H9 (cell line): ENCODE results near the gene MAN1B1. TPM values are rescaled to one million over a fixed set of nuclear protein-coding genes. Genes with fewer than 3 reads are reported as not detected.
A peak's percentile ranks its signal among the peaks of the same experiment; 100 is the strongest.

Experiments
- DNase-seq: peaks from one replicate; pipeline ENCODE4 v3.0.0-alpha.2; 2017
- H2AFZ ChIP-seq: one replicate; pipeline ENCODE4 v1.6.1; 2013; ENCODE audit warnings: mild to moderate bottlenecking, low read length, control low read depth, moderate library complexity
- H2AK5ac ChIP-seq: 2 replicates; pipeline ENCODE4 v1.6.1; 2013; ENCODE audit warnings: low read length, control low read depth, mixed read lengths; ENCODE audit not compliant: insufficient read length
- H2BK120ac ChIP-seq: one replicate; pipeline ENCODE4 v1.6.1; 2013; ENCODE audit warnings: low read depth, mild to moderate bottlenecking, low read length, control low read depth, inconsistent platforms; ENCODE audit not compliant: poor library complexity, severe bottlenecking
- H2BK12ac ChIP-seq: 2 replicates; pipeline ENCODE4 v1.6.1; 2013; ENCODE audit warnings: low read length, control low read depth, mixed read lengths, low read depth; ENCODE audit not compliant: insufficient read length
- H2BK15ac ChIP-seq: 2 replicates; pipeline ENCODE4 v1.6.1; 2013; ENCODE audit warnings: low read depth, low read length, control low read depth
- H2BK20ac ChIP-seq: one replicate; pipeline ENCODE4 v1.6.1; 2013; ENCODE audit warnings: low read depth, mild to moderate bottlenecking, low read length, control low read depth, inconsistent platforms; ENCODE audit not compliant: poor library complexity, severe bottlenecking
- H2BK5ac ChIP-seq: 2 replicates; pipeline ENCODE4 v1.6.1; 2013; ENCODE audit warnings: low read length, control low read depth, mixed read lengths; ENCODE audit not compliant: insufficient read length
- H3K14ac ChIP-seq: 2 replicates; pipeline ENCODE4 v1.6.1; 2013; ENCODE audit warnings: low read length, control low read depth; ENCODE audit not compliant: insufficient read depth
- H3K18ac ChIP-seq: 2 replicates; pipeline ENCODE4 v1.6.1; 2013; ENCODE audit warnings: low read depth, mild to moderate bottlenecking, mixed read lengths, low read length, control low read depth; ENCODE audit not compliant: insufficient read length
- H3K23ac ChIP-seq: 2 replicates; pipeline ENCODE4 v1.6.1; 2013; ENCODE audit warnings: low read length, control low read depth, mixed read lengths, low read depth; ENCODE audit not compliant: insufficient read length
- H3K23me2 ChIP-seq: 2 replicates; pipeline ENCODE4 v1.6.1; 2013; ENCODE audit warnings: low read depth, mild to moderate bottlenecking, mixed read lengths, low read length, control low read depth; ENCODE audit not compliant: insufficient read length, poor library complexity, severe bottlenecking
- H3K27ac ChIP-seq: 2 replicates; pipeline ENCODE4 v1.5.1; 2013; ENCODE audit warnings: low read length, control low read depth, mixed read lengths, low read depth; ENCODE audit not compliant: insufficient read length
- H3K27me3 ChIP-seq: 2 replicates; pipeline ENCODE4 v1.6.1; 2013; ENCODE audit warnings: low read length, control low read depth, inconsistent platforms; ENCODE audit not compliant: insufficient read depth
- H3K4ac ChIP-seq: 2 replicates; pipeline ENCODE4 v1.6.1; 2013; ENCODE audit warnings: low read depth, mild to moderate bottlenecking, control low read depth, inconsistent platforms, low read length, moderate library complexity
- H3K4me1 ChIP-seq: 2 replicates; pipeline ENCODE4 v1.6.1; 2013; ENCODE audit warnings: low read length, control low read depth, inconsistent platforms; ENCODE audit not compliant: insufficient read depth
- H3K4me2 ChIP-seq: 2 replicates; pipeline ENCODE4 v1.6.1; 2013; ENCODE audit warnings: low read length, control low read depth, mixed read lengths; ENCODE audit not compliant: insufficient read length, insufficient read depth
- H3K56ac ChIP-seq: 2 replicates; pipeline ENCODE4 v1.6.1; 2013; ENCODE audit warnings: low read depth, mild to moderate bottlenecking, mixed read lengths, low read length, control low read depth; ENCODE audit not compliant: insufficient read length
- H3K79me1 ChIP-seq: 2 replicates; pipeline ENCODE4 v1.6.1; 2013; ENCODE audit warnings: low read depth, mild to moderate bottlenecking, moderate library complexity, low read length, control low read depth, inconsistent platforms; ENCODE audit not compliant: insufficient read depth, poor library complexity, severe bottlenecking
- H3K79me2 ChIP-seq: 2 replicates; pipeline ENCODE4 v1.6.1; 2013; ENCODE audit warnings: low read length, control low read depth, inconsistent platforms; ENCODE audit not compliant: insufficient read depth
- H3K9ac ChIP-seq: 2 replicates; pipeline ENCODE4 v1.6.1; 2013; ENCODE audit warnings: low read length, control low read depth, mixed read lengths; ENCODE audit not compliant: insufficient read length; ENCODE audit errors: extremely low read depth
- H3K9me3 ChIP-seq: one replicate; pipeline ENCODE4 v1.6.1; 2013; ENCODE audit warnings: low read depth, low read length, inconsistent platforms; ENCODE audit not compliant: control insufficient read depth
- H3T11ph ChIP-seq: one replicate; pipeline ENCODE4 v1.6.1; 2013; ENCODE audit warnings: mild to moderate bottlenecking, low read length, control low read depth, inconsistent platforms
- H4K20me1 ChIP-seq: one replicate; pipeline ENCODE4 v1.6.1; 2013; ENCODE audit not compliant: control insufficient read depth, insufficient read length, insufficient read depth
- H4K5ac ChIP-seq: 2 replicates; pipeline ENCODE4 v1.6.1; 2013; ENCODE audit warnings: low read depth, mild to moderate bottlenecking, mixed read lengths, low read length, control low read depth; ENCODE audit not compliant: insufficient read length
- H4K8ac ChIP-seq: replicated peaks from 2 replicates; pipeline ENCODE4 v1.6.1; 2013; ENCODE audit warnings: low read length, control low read depth, mixed read lengths, low read depth; ENCODE audit not compliant: insufficient read length
- H4K91ac ChIP-seq: 2 replicates; pipeline ENCODE4 v1.6.1; 2013; ENCODE audit warnings: low read depth, mild to moderate bottlenecking, moderate library complexity, mixed read lengths, low read length, control low read depth; ENCODE audit not compliant: insufficient read length
- H3K27ac Mint-ChIP-seq, 3 experiments: 2 replicates in 2 of 3; 3 replicates in 1 of 3; pipeline ENCODE4 v1.8.0; 2020 to 2021; ENCODE audit warnings: mixed read lengths in 3 of 3, mild to moderate bottlenecking in 1 of 3, moderate library complexity in 1 of 3
- H3K27me3 Mint-ChIP-seq: 2 replicates; pipeline ENCODE4 v1.8.0; 2021; ENCODE audit warnings: low read depth, mild to moderate bottlenecking, moderate library complexity, mixed read lengths
- H3K36me3 Mint-ChIP-seq, 3 experiments: 2 replicates in 2 of 3; 3 replicates in 1 of 3; pipeline ENCODE4 v1.8.0; 2020 to 2021; ENCODE audit warnings: low read depth in 3 of 3, mixed read lengths in 3 of 3; ENCODE audit not compliant: insufficient read depth in 1 of 3
- H3K4me1 Mint-ChIP-seq, 2 experiments: 2 replicates each; pipeline ENCODE4 v1.8.0; 2020; ENCODE audit warnings: mixed read lengths in 2 of 2
- H3K4me3 Mint-ChIP-seq, 2 experiments: 2 replicates in 1 of 2; 3 replicates in 1 of 2; pipeline ENCODE4 v1.8.0; 2020 to 2021; ENCODE audit warnings: mild to moderate bottlenecking in 2 of 2, mixed read lengths in 2 of 2, moderate library complexity in 1 of 2
- H3K9me3 Mint-ChIP-seq, 2 experiments: 2 replicates in 1 of 2; 3 replicates in 1 of 2; pipeline ENCODE4 v1.8.0; 2020; ENCODE audit warnings: mild to moderate bottlenecking in 2 of 2, mixed read lengths in 2 of 2, moderate library complexity in 1 of 2
- CTCF ChIP-seq: fragments of 200-600 bp; sonication (generic); conservative IDR thresholded peaks from 3 replicates; pipeline ENCODE4 v1.8.0; 2021; ENCODE audit warnings: antibody characterized with exemption, mild to moderate bottlenecking
- WGBS: extraction: QIAGEN DNeasy Blood & Tissue Kit; methylation state at CpG from one replicate; pipeline ENCODE4 v1.1.7; 2013; ENCODE audit warnings: missing lambda C conversion rate, low lambda C conversion rate, mixed read lengths; ENCODE audit not compliant: insufficient read length; ENCODE audit errors: extremely low coverage; 5-methylcytosine and 5-hydroxymethylcytosine counted together
- total RNA-seq: library from RNA; stranded (reverse); gene quantifications from 2 replicates; pipeline ENCODE4 v1.2.1, GENCODE V29; 2021

The MAN1B1 gene
- total RNA-seq, 1 experiment from 2014 or later, result 34.9 TPM

DNA sequence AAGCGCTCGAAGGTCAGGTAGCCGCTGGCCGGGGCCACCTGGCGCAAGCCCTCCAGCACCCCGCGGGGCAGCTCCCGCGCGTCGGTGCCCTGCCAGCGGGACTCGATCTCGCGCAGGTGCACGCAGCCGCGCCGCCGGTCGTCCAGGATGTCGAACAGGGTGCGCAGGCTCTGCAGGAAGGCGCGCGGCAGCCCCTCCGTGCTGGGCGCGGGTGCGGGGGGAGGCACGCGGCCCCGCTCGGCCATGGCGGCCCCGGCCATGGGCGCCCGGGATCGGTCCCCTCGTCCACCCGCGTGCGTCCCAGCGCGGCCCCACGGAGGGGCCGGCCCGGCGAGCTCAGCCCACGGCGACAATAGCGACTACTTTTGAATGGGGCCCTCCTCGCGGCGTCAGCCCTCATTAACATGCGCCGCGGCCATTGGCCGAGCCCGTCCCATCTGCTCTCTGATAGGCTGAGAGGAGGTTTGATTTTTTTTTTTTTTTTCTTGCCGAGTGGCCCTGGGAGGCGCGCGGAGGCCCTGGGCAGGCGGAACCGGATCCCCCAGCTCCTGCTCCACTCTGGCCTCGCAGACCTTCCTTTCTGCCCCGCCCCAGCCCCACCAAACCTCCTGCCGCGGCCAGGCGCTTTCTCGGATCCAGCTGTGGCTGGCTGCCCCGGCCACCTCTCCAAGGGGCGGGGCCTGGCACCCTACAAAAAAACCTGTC is 16.4 kb upstream of the MAN1B1 start, which contains the start of gene SAPCD2:
TSS of gene SAPCD2 (minus strand) at position 357 of the 705 bp plus-strand sequence. CDS start at position 260, 97 bp downstream.
- no peak within 1 kb of the TSS for H4K8ac ChIP-seq
- peak; percentile 94 for DNase-seq
- peak within 1 kb of the TSS; percentile 16 for H3K9ac ChIP-seq
- no peaks in the 10 kb centered on the region for H3K9me3 ChIP-seq
- no peak within 1 kb of the TSS for H3K56ac ChIP-seq
- H3K4me1 Mint-ChIP-seq, result peaks cover 22 to 31% of the 10 kb centered on the region in 2 experiments
- H4K5ac ChIP-seq, result no peak within 1 kb of the TSS
- peaks cover 4% of the 10 kb centered on the region for H4K20me1 ChIP-seq
- peak within 1 kb of the TSS; percentile 58 to 75 for H3K4me3 Mint-ChIP-seq
- H3K79me1 ChIP-seq, result no peaks in the 10 kb centered on the region
- H2BK120ac ChIP-seq, result no peak within 1 kb of the TSS
- no peak for TF ChIP-seq CTCF
- H3K79me2 ChIP-seq, result no peaks in the 10 kb centered on the region
- peaks cover 7% of the 10 kb centered on the region; the same call in 1 of the 2 replicates for H3K4me1 ChIP-seq
- H4K91ac ChIP-seq, result no peak within 1 kb of the TSS
- peak within 1 kb of the TSS; percentile 32 for H3K18ac ChIP-seq
- peak within 1 kb of the TSS; percentile 35 for H3K4me2 ChIP-seq
- peaks cover 0 to 4% (median 3%) of the 10 kb centered on the region in 3 experiments; a peak in 4 of 7 replicates for H3K36me3 Mint-ChIP-seq
- H3K14ac ChIP-seq, result peak within 1 kb of the TSS; percentile 64
- H2BK20ac ChIP-seq, result no peak within 1 kb of the TSS
- peak within 1 kb of the TSS in 2 of 3 experiments; percentile 8 to 75; a peak in 1 of 7 replicates for H3K27ac Mint-ChIP-seq
- WGBS, result no CpG with 5 or more reads among the region's 74 CpGs
- H2BK12ac ChIP-seq, result peak within 1 kb of the TSS; percentile 25
- H3K9me3 Mint-ChIP-seq, result no peaks in the 10 kb centered on the region; a peak in 1 of 5 replicates
- peaks cover 5% of the 10 kb centered on the region for H3K27me3 Mint-ChIP-seq
- H2BK5ac ChIP-seq, result no peak within 1 kb of the TSS
- H3K27ac ChIP-seq, result no peak within 1 kb of the TSS
- H3K23ac ChIP-seq, result no peak within 1 kb of the TSS
- no peak within 1 kb of the TSS for H2AFZ ChIP-seq
- H2AK5ac ChIP-seq, result no peak within 1 kb of the TSS
- no peaks in the 10 kb centered on the region for H3K27me3 ChIP-seq
- no peak within 1 kb of the TSS for H3T11ph ChIP-seq
- H3K23me2 ChIP-seq, result no peaks in the 10 kb centered on the region
- no peak within 1 kb of the TSS; the same call in 1 of the 2 replicates for H3K4ac ChIP-seq
- H2BK15ac ChIP-seq, result no peak within 1 kb of the TSS
